Mesothelial cell of epicardium (in vitro differentiated cells): ENCODE data around the gene NAGLU. TPM values are rescaled to one million over a fixed set of nuclear protein-coding genes. Genes with fewer than 3 reads are reported as not detected.

Experiments
- DNase-seq, 2 experiments: peaks; one replicate each; pipeline ENCODE4 v3.0.0; 2021; ENCODE audit warnings: low spot score in 2 of 2; ENCODE audit not compliant: unreplicated experiment in 2 of 2
- H3K27ac Mint-ChIP-seq: 2 replicates; pipeline ENCODE4 v1.8.0; 2021; ENCODE audit warnings: mixed read lengths
- H3K27me3 Mint-ChIP-seq: 2 replicates; pipeline ENCODE4 v1.8.0; 2021; ENCODE audit warnings: low read depth, mixed read lengths
- H3K36me3 Mint-ChIP-seq: 2 replicates; pipeline ENCODE4 v1.8.0; 2021; ENCODE audit warnings: mixed read lengths
- H3K4me1 Mint-ChIP-seq: 2 replicates; pipeline ENCODE4 v1.8.0; 2021; ENCODE audit warnings: mixed read lengths
- H3K4me3 Mint-ChIP-seq: 2 replicates; pipeline ENCODE4 v1.8.0; 2021; ENCODE audit warnings: mild to moderate bottlenecking, moderate library complexity, mixed read lengths
- H3K9me3 Mint-ChIP-seq: 2 replicates; pipeline ENCODE4 v1.8.0; 2021; ENCODE audit warnings: mixed read lengths
- total RNA-seq: library from RNA; stranded (reverse); gene quantifications from 3 replicates; pipeline ENCODE4 v1.2.1, GENCODE V29; 2021
- TF ChIP-seq, protein P1 (sequence below): fragments of 200-600 bp; sonication (generic); IDR thresholded peaks from one replicate; pipeline ENCODE4 v1.5.0; 2021; ENCODE audit warnings: antibody characterized with exemption; ENCODE audit not compliant: unreplicated experiment

Gene NAGLU
- total RNA-seq, 1 donor from 2014 or later, result 31.9 TPM

DNA sequence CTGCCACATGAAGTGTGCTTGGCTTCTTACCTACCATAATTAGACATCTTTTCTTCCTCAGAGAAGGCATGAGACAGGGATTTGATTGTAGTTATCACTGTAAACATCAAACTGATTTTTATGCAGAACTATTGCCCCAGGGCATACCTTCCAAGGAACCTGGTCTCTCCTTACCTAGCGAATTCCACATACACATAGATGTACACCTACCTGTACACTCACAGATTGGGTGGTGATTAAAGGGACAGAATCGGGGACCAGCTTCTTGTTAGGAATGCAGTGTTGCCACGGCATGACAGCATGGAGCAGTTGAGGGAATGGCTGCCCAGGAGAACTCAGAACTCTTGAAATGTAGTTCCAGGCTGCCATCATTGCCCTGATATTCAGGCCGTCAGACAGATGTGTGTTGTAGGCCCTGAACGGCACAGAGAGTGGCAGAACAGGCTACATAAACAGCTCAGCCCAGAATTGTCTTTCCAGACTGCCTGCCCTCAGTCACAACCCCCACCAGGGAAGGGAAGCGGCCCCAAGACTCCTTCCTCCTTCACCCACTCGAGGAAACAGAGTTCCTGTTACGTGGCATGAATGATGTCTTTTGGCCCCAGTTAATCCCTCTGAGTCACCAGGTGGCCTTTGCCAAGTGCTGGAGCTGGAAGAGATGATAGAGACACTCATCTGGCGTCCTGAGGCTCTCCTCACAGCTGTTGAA, 17.8 kb upstream of the NAGLU start:
- H3K27ac Mint-ChIP-seq, result peak overlapping the region; percentile 99
- no peaks in the 10 kb centered on the region for H3K27me3 Mint-ChIP-seq
- peaks cover 75% of the 10 kb centered on the region for H3K4me1 Mint-ChIP-seq
- DNase-seq, result no peak
- TF ChIP-seq, protein P1, sequence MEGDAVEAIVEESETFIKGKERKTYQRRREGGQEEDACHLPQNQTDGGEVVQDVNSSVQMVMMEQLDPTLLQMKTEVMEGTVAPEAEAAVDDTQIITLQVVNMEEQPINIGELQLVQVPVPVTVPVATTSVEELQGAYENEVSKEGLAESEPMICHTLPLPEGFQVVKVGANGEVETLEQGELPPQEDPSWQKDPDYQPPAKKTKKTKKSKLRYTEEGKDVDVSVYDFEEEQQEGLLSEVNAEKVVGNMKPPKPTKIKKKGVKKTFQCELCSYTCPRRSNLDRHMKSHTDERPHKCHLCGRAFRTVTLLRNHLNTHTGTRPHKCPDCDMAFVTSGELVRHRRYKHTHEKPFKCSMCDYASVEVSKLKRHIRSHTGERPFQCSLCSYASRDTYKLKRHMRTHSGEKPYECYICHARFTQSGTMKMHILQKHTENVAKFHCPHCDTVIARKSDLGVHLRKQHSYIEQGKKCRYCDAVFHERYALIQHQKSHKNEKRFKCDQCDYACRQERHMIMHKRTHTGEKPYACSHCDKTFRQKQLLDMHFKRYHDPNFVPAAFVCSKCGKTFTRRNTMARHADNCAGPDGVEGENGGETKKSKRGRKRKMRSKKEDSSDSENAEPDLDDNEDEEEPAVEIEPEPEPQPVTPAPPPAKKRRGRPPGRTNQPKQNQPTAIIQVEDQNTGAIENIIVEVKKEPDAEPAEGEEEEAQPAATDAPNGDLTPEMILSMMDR, result no peak
- H3K9me3 Mint-ChIP-seq, result no peaks in the 10 kb centered on the region
- H3K4me3 Mint-ChIP-seq, result peak overlapping the region; percentile 38
- H3K36me3 Mint-ChIP-seq, result peaks cover 11% of the 10 kb centered on the region

- Mint-ChIP-seq H3K4me3 (peak overlapping the region; percentile 38), H3K4me1 (peaks cover 78% of the 10 kb centered on the region)
These were observed 17.1 kb upstream of the NAGLU start for GRCh38 chr17:42518755-42519545.

DNA sequence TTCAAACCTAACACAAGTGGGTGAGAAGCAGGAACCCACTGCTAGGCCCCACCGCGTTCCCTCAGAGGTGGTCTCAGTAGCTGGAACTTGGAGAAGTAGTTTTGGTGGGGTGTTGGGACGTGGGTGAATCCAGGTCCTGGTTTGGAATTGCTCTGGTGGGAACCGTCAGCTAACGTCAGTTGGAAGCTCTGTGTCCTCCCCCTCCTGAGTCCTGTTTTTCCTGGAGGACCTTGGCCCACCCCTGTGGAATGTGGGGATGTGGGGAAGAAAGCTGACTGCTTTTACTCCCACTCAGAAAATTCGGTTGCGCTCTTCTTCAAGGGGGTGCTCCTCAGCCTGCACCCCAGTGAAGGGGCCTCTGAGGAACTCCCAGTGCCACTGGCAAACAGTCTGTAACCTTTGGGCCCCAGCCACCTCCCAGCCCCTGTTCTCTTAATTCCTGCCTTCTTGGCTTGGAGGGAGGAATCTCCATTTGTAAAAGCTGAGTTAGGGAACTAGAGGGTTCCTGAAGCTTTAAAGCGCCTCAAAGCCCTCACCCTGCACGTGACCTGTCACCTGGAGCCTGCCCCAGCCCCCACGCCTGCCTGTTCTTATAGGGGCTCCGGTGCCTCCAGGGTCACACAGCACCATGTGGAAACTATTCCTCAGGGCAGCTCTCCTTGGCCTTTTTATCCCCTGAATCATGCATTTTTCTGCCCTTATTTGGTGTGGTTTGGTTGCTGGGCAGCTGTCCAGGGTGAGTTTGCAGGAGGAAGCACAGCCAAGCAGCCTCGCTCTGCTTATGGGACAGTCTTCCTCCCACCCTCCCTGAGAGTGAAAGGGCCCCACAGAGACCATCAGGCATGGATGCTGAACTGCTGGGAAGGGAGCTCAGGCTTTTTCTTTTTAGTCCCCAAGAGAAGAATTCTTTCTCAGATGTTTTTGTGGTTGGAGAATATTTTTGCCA, 16.2 kb upstream of the NAGLU start:
- Mint-ChIP-seq H3K4me1 (peaks cover 77% of the 10 kb centered on the region), H3K36me3 (peaks cover 11% of the 10 kb centered on the region), H3K27ac (peak overlapping the region; percentile 99), H3K4me3 (peak overlapping the region; percentile 36), H3K9me3 (no peaks in the 10 kb centered on the region), H3K27me3 (no peaks in the 10 kb centered on the region)
- peak; percentile 51 to 78 for DNase-seq
- TF ChIP-seq, protein P1, result no peak

More at GRCh38 chr17:42518755-42519545, 17.1 kb upstream of the NAGLU start:
- H3K36me3 Mint-ChIP-seq, result peaks cover 13% of the 10 kb centered on the region
- no peaks in the 10 kb centered on the region for H3K9me3 Mint-ChIP-seq
- peak overlapping the region; percentile 99 for H3K27ac Mint-ChIP-seq
- peak in 1 of 2 experiments; percentile 62 for DNase-seq
- TF ChIP-seq, protein P1, result no peak
- H3K27me3 Mint-ChIP-seq, result no peaks in the 10 kb centered on the region

GRCh38 chr17:42520540-42520951, 15.5 kb upstream of the NAGLU start:
- no peaks in the 10 kb centered on the region for H3K27me3 Mint-ChIP-seq
- H3K27ac Mint-ChIP-seq, result peak overlapping the region; percentile 99
- DNase-seq, result no peak
- H3K4me3 Mint-ChIP-seq, result peak overlapping the region; percentile 14
- no peaks in the 10 kb centered on the region for H3K9me3 Mint-ChIP-seq
- H3K36me3 Mint-ChIP-seq, result peaks cover 10% of the 10 kb centered on the region
- H3K4me1 Mint-ChIP-seq, result peaks cover 79% of the 10 kb centered on the region
- TF ChIP-seq, protein P1, result no peak

DNA sequence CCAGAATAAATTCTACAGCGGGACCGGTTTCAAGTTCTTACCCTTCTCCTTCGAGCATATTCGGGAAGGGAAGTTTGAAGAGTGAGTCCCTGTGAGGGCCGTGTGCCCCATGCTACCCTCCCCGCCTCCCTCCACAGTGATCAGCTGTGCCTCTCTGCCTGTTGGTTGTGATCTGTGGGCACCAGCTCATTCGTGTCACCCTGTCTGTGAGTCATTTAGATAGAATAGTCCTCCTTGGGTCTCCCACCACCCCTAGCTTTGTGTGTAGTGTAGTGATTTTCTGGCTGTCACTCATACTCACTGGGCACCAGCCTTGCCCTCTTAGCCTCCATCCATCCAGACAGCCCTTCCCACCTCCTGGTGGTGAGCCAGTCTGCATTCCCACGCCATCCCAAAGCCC, 15.0 kb upstream of the NAGLU start:
- Mint-ChIP-seq H3K4me1 (peaks cover 77% of the 10 kb centered on the region), H3K36me3 (peaks cover 10% of the 10 kb centered on the region), H3K27me3 (no peaks in the 10 kb centered on the region), H3K9me3 (no peaks in the 10 kb centered on the region), H3K27ac (peak overlapping the region; percentile 99), H3K4me3 (no peak overlapping the region)
- DNase-seq, result no peak
- TF ChIP-seq, protein P1, result no peak
